HCT116 (cell line): ENCODE results near the gene SEMA5A.

Experiments
- CEBPB ChIP-seq: IDR thresholded peaks from 2 replicates; pipeline ENCODE4 v1.6.1; 2012; ENCODE audit warnings: low read depth
- EGR1 ChIP-seq: IDR thresholded peaks from 2 replicates; pipeline ENCODE4 v1.6.1; 2012; ENCODE audit warnings: low read depth
- EZH2 ChIP-seq: fragments of 200-600 bp; sonication (generic); IDR thresholded peaks from 2 replicates; pipeline ENCODE4 v1.6.1; 2017; ENCODE audit warnings: antibody characterized with exemption, mixed run types
- EZH2phosphoT487 ChIP-seq: fragments of 200-600 bp; IDR thresholded peaks from 2 replicates; pipeline ENCODE4 v1.6.1; 2018; ENCODE audit warnings: antibody characterized with exemption, borderline replicate concordance
- POLR2A ChIP-seq: IDR thresholded peaks from 2 replicates; pipeline ENCODE4 v1.7.0; 2011; ENCODE audit warnings: borderline replicate concordance; ENCODE audit not compliant: insufficient read depth, insufficient read length; ENCODE audit errors: extremely low read depth
- POLR2AphosphoS5 ChIP-seq: IDR thresholded peaks from 2 replicates; pipeline ENCODE4 v1.6.1; 2011; ENCODE audit warnings: mild to moderate bottlenecking, low read depth, low read length, moderate library complexity
- RAD21 ChIP-seq: IDR thresholded peaks from 2 replicates; pipeline ENCODE4 v1.6.1; 2012; ENCODE audit warnings: low read depth, mild to moderate bottlenecking
- TF ChIP-seq, protein P1 (sequence below), 3 experiments: fragments of 200-600 bp in 1 of 3; sonication (generic) in 1 of 3; IDR thresholded peaks in 2 of 3; conservative IDR thresholded peaks in 1 of 3; 2 replicates each; pipeline ENCODE4 v1.5.1; 2012 to 2017; ENCODE audit warnings: low read depth in 2 of 3, low read length in 2 of 3, antibody characterized with exemption in 1 of 3, borderline replicate concordance in 1 of 3, control low read depth in 1 of 3, mild to moderate bottlenecking in 1 of 3, mixed read lengths in 1 of 3, mixed run types in 1 of 3, moderate library complexity in 1 of 3; ENCODE audit not compliant: insufficient read depth in 1 of 3
- TF ChIP-seq, protein P2 (sequence below): IDR thresholded peaks from 2 replicates; pipeline ENCODE4 v1.6.1; 2012

DNA sequence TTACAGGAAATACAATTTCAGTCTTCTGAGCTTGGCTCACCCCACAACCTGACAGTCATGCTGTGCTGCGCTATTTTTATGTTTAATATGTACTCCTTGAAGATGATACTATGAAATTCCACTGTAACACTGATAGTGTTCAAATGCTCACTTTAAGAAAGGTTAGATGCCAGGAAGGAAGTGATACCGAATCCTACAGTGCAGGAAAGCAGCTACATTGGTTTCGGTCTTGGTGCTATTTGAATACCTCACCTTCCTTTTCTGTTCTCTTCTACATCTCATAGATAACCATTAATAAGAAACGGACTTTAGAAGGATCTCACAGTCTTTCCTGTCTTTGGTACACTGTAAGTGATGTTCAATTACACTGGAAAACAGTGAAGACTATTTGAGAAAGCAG, 117.6 kb downstream of the SEMA5A start:
- TF ChIP-seq, protein P1, sequence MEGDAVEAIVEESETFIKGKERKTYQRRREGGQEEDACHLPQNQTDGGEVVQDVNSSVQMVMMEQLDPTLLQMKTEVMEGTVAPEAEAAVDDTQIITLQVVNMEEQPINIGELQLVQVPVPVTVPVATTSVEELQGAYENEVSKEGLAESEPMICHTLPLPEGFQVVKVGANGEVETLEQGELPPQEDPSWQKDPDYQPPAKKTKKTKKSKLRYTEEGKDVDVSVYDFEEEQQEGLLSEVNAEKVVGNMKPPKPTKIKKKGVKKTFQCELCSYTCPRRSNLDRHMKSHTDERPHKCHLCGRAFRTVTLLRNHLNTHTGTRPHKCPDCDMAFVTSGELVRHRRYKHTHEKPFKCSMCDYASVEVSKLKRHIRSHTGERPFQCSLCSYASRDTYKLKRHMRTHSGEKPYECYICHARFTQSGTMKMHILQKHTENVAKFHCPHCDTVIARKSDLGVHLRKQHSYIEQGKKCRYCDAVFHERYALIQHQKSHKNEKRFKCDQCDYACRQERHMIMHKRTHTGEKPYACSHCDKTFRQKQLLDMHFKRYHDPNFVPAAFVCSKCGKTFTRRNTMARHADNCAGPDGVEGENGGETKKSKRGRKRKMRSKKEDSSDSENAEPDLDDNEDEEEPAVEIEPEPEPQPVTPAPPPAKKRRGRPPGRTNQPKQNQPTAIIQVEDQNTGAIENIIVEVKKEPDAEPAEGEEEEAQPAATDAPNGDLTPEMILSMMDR (IDR thresholded peaks at IDR 0.05 in 2 of 3, conservative IDR thresholded peaks at IDR 0.05 in 1 of 3; ENCODE audit: borderline replicate concordance in 1 of 3, insufficient read depth in 1 of 3, low read depth in 2 of 3, low read length in 2 of 3) = no peak
- no peak for TF ChIP-seq EZH2phosphoT487
- no peak for TF ChIP-seq CEBPB
- no peak for TF ChIP-seq POLR2A
- no peak for TF ChIP-seq RAD21
- TF ChIP-seq, protein P2, sequence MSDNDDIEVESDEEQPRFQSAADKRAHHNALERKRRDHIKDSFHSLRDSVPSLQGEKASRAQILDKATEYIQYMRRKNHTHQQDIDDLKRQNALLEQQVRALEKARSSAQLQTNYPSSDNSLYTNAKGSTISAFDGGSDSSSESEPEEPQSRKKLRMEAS = no peak
- no peak for TF ChIP-seq POLR2AphosphoS5
- TF ChIP-seq EZH2 = no peak
- no peak for TF ChIP-seq EGR1
